A549 (cell line): ENCODE measurements around the gene DCAF6. TPM values are rescaled to one million over a fixed set of nuclear protein-coding genes. Genes with fewer than 3 reads are reported as not detected.

Experiments used
- ATAC-seq, 2 experiments: fragments of 200-7000 bp in 1 of 2; fragments of >200 bp in 1 of 2; cut with Nextera tagmentation in 1 of 2; cut with Tn5 transposase in 1 of 2; 3 replicates each; pipeline versions ENCODE4 v1.8.0 to v1.9.1; 2018 to 2020; ENCODE audit warnings: mild to moderate bottlenecking in 1 of 2, moderate library complexity in 1 of 2
- CTCF ChIA-PET: fragments of 300-600 bp; sonication (Branson Sonifier 250); formaldehyde crosslinking; extraction: SDS; loops from one replicate; lab custom pipeline; 2021; ENCODE audit warnings: antibody characterized with exemption, inconsistent platforms; lab: Yijun Ruan, JAX
- POLR2A ChIA-PET: fragments of 350-600 bp; formaldehyde crosslinking; extraction: SDS; loops from one replicate; lab custom pipeline; 2021; ENCODE audit warnings: antibody characterized with exemption, inconsistent platforms; lab: Yijun Ruan, JAX
- DNase-seq, 2 experiments: peaks; one replicate each; pipeline versions ENCODE4 v3.0.0 to v3.0.0-alpha.2; 2011 to 2016; ENCODE audit warnings: low read depth in 1 of 2, low spot score in 1 of 2
- FAIRE-seq: peaks from 2 replicates; lab custom pipeline; 2011; peaks lifted over from hg19 to GRCh38; lab: Jason Lieb, UNC
- H3K27ac ChIP-seq, 2 experiments: fragments of >200 bp; sonication (Bioruptor Twin); formaldehyde crosslinking; 3 replicates each; pipeline ENCODE4 v1.5.1; 2016 to 2017
- H3K4me1 ChIP-seq: fragments of >200 bp; sonication (Bioruptor Twin); formaldehyde crosslinking; 3 replicates; pipeline ENCODE4 v1.6.1; 2016
- H3K4me2 ChIP-seq: fragments of >200 bp; sonication (Bioruptor Twin); formaldehyde crosslinking; 3 replicates; pipeline ENCODE4 v1.6.1; 2016
- H3K4me3 ChIP-seq: fragments of >200 bp; sonication (Bioruptor Twin); formaldehyde crosslinking; 3 replicates; pipeline ENCODE4 v1.5.1; 2016
- H3K9me3 ChIP-seq: fragments of >200 bp; sonication (Bioruptor Twin); formaldehyde crosslinking; 3 replicates; pipeline ENCODE4 v1.6.1; 2016
- ATOH8 ChIP-seq: fragments of 250-450 bp; sonication (Bioruptor Pico); IDR thresholded peaks from 2 replicates; pipeline ENCODE4 v1.5.0; 2020; ENCODE audit warnings: low read depth, mild to moderate bottlenecking, moderate library complexity
- CBX2 ChIP-seq: fragments of 200-600 bp; sonication (generic); IDR thresholded peaks from 2 replicates; pipeline ENCODE4 v1.6.1; 2016; ENCODE audit warnings: low read depth, mild to moderate bottlenecking, borderline replicate concordance
- CBX8 ChIP-seq: fragments of 200-600 bp; sonication (generic); IDR thresholded peaks from 2 replicates; pipeline ENCODE4 v1.6.1; 2016
- FOSB ChIP-seq: fragments of 250-450 bp; sonication (Bioruptor Pico); IDR thresholded peaks from 2 replicates; pipeline ENCODE4 v1.5.0; 2020; ENCODE audit warnings: mild to moderate bottlenecking, moderate library complexity
- GATA3 ChIP-seq: IDR thresholded peaks from 2 replicates; pipeline ENCODE4 v1.6.1; 2012; ENCODE audit warnings: borderline replicate concordance
- HDAC2 ChIP-seq: fragments of 200-600 bp; sonication (generic); IDR thresholded peaks from 2 replicates; pipeline ENCODE4 v1.6.1; 2016
- HEYL ChIP-seq: fragments of 250-450 bp; sonication (Bioruptor Pico); IDR thresholded peaks from 2 replicates; pipeline ENCODE4 v1.8.0; 2021; ENCODE audit warnings: mild to moderate bottlenecking, moderate library complexity
- HOXA7 ChIP-seq: fragments of 250-450 bp; sonication (Bioruptor Pico); IDR thresholded peaks from 2 replicates; pipeline ENCODE4 v1.5.0; 2020; ENCODE audit warnings: mild to moderate bottlenecking, moderate library complexity
- HOXB5 ChIP-seq: fragments of 250-450 bp; sonication (Bioruptor Pico); IDR thresholded peaks from 2 replicates; pipeline ENCODE4 v1.5.0; 2020; ENCODE audit warnings: mild to moderate bottlenecking, moderate library complexity
- JUN ChIP-seq, 2 experiments: fragments of >200 bp; sonication (Bioruptor Twin); formaldehyde crosslinking; IDR thresholded peaks; 2 replicates in 1 of 2; 3 replicates in 1 of 2; pipeline ENCODE4 v1.6.1; 2016 to 2017
- JUNB ChIP-seq: fragments of >200 bp; sonication (Bioruptor Twin); formaldehyde crosslinking; IDR thresholded peaks from 2 replicates; pipeline ENCODE4 v1.6.1; 2016
- MAFK ChIP-seq: fragments of 450-650 bp; IDR thresholded peaks from 2 replicates; pipeline ENCODE4 v1.6.1; 2014; ENCODE audit not compliant: partially characterized antibody
- MAZ ChIP-seq: fragments of 150-350 bp; IDR thresholded peaks from 2 replicates; pipeline ENCODE4 v1.6.1; 2014; ENCODE audit warnings: antibody characterized with exemption, low read depth, low read length, borderline replicate concordance
- NR3C1 ChIP-seq: fragments of >200 bp; sonication (Bioruptor Twin); formaldehyde crosslinking; IDR thresholded peaks from 3 replicates; pipeline ENCODE4 v1.6.1; 2017
- PBX3 ChIP-seq: IDR thresholded peaks from 2 replicates; pipeline ENCODE4 v1.6.1; 2012
- PHF8 ChIP-seq: fragments of 200-600 bp; sonication (generic); IDR thresholded peaks from 2 replicates; pipeline ENCODE4 v1.6.1; 2016; ENCODE audit warnings: low read depth, mild to moderate bottlenecking, antibody characterized with exemption, moderate library complexity, borderline replicate concordance
- RAD21 ChIP-seq, 2 experiments: fragments of >200 bp in 1 of 2; sonication (Bioruptor Twin) in 1 of 2; formaldehyde crosslinking in 1 of 2; IDR thresholded peaks in 1 of 2; conservative IDR thresholded peaks in 1 of 2; 2 replicates in 1 of 2; 3 replicates in 1 of 2; pipeline ENCODE4 v1.6.1; 2012 to 2018; ENCODE audit warnings: inconsistent platforms in 1 of 2
- RARB ChIP-seq: fragments of 250-450 bp; sonication (Bioruptor Pico); IDR thresholded peaks from 2 replicates; pipeline ENCODE4 v1.8.0; 2021; ENCODE audit warnings: mild to moderate bottlenecking, moderate library complexity
- USF2 ChIP-seq: fragments of 450-650 bp; IDR thresholded peaks from 2 replicates; pipeline ENCODE4 v1.6.1; 2014; ENCODE audit warnings: antibody characterized with exemption
- ZFP36 ChIP-seq: fragments of 450-650 bp; IDR thresholded peaks from 2 replicates; pipeline ENCODE4 v1.6.1; 2014; ENCODE audit warnings: borderline replicate concordance; ENCODE audit not compliant: partially characterized antibody
- ZSCAN20 ChIP-seq: fragments of 250-450 bp; sonication (Bioruptor Pico); IDR thresholded peaks from 2 replicates; pipeline ENCODE4 v1.8.0; 2022; ENCODE audit warnings: mild to moderate bottlenecking, moderate library complexity
- WGBS: methylation state at CpG from one replicate; pipeline ENCODE4 v1.1.6; 2017; ENCODE audit errors: missing lambda C conversion rate; 5-methylcytosine and 5-hydroxymethylcytosine counted together
- polyA plus RNA-seq, 4 experiments: library from polyadenylated mRNA; depleted of rRNA in 3 of 4; stranded (reverse); fragments of >200 nt; fragmentation: RNase III in 1 of 4; extraction: RNeasy Plus Mini Kit Qiagen cat#74134 plus additional on column Dnase treatment in 1 of 4; gene quantifications; 2 replicates in 3 of 4; 3 replicates in 1 of 4; pipeline ENCODE4 v1.2.3, GENCODE V29; 2011 to 2017
- TF ChIP-seq, protein P1 (sequence below): fragments of >200 bp; sonication (Bioruptor Twin); formaldehyde crosslinking; IDR thresholded peaks from 2 replicates; pipeline ENCODE4 v1.6.1; 2016
- TF ChIP-seq, protein P2 (sequence below): IDR thresholded peaks from 2 replicates; pipeline ENCODE4 v1.6.1; 2012
- TF ChIP-seq, protein P3 (sequence below): fragments of 150-350 bp; IDR thresholded peaks from 2 replicates; pipeline ENCODE4 v1.6.1; 2014; ENCODE audit warnings: low read depth, mild to moderate bottlenecking, low read length

Gene DCAF6
- polyA plus RNA-seq, 2 of the 4 experiments (the other 2 are of a cell fraction), result 39.9 to 74.7 TPM

GRCh38 chr1:168045311-168045710 lies 108.8 kb downstream of the DCAF6 start (continued):
- TF ChIP-seq ZFP36 (no peak), HOXA7 (no peak), CBX2 (no peak), HOXB5 (CRISPR knock-in tag) (no peak), JUNB (no peak), RAD21 (conservative IDR thresholded peaks at IDR 0.05 in 1 of 2, IDR thresholded peaks at IDR 0.05 in 1 of 2) (no peak)
- TF ChIP-seq, protein P1, sequence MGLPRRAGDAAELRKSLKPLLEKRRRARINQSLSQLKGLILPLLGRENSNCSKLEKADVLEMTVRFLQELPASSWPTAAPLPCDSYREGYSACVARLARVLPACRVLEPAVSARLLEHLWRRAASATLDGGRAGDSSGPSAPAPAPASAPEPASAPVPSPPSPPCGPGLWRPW, result no peak
- TF ChIP-seq, protein P2, sequence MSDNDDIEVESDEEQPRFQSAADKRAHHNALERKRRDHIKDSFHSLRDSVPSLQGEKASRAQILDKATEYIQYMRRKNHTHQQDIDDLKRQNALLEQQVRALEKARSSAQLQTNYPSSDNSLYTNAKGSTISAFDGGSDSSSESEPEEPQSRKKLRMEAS, result no peak

- FAIRE-seq, result no peak
- no peak for ATAC-seq
- CTCF ChIA-PET, result interaction anchor here (1.2 kb wide), 2 partner anchors 32 to 146 kb away, joined by 3 to 4 read pairs; no protein-coding TSS in a partner anchor
- Histone ChIP-seq H3K9me3 (no peaks in the 10 kb centered on the region), H3K27ac (no peak overlapping the region), H3K4me3 (no peak overlapping the region), H3K4me2 (no peak overlapping the region), H3K4me1 (peaks cover 6% of the 10 kb centered on the region; the same call in 1 of the 3 replicates)
- POLR2A ChIA-PET, result no interaction called here
- no peak for DNase-seq
- TF ChIP-seq CBX8, result no peak
- TF ChIP-seq PHF8, result no peak
- TF ChIP-seq NR3C1, result no peak
- TF ChIP-seq FOSB (CRISPR knock-in tag), result no peak
- TF ChIP-seq CBX2, result no peak
- TF ChIP-seq ZSCAN20 (CRISPR knock-in tag), result no peak
- no peak for TF ChIP-seq MAFK
- no peak for TF ChIP-seq RARB (CRISPR knock-in tag)
- TF ChIP-seq PBX3, result no peak
- TF ChIP-seq, protein P3, sequence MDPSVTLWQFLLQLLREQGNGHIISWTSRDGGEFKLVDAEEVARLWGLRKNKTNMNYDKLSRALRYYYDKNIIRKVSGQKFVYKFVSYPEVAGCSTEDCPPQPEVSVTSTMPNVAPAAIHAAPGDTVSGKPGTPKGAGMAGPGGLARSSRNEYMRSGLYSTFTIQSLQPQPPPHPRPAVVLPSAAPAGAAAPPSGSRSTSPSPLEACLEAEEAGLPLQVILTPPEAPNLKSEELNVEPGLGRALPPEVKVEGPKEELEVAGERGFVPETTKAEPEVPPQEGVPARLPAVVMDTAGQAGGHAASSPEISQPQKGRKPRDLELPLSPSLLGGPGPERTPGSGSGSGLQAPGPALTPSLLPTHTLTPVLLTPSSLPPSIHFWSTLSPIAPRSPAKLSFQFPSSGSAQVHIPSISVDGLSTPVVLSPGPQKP, result no peak
- no peak for TF ChIP-seq USF2
- TF ChIP-seq JUNB, result no peak
- TF ChIP-seq JUN (IDR thresholded peaks at IDR 0.05), result no peak
- TF ChIP-seq ATOH8 (CRISPR knock-in tag), result no peak
- TF ChIP-seq MAZ, result no peak
- no peak for TF ChIP-seq HEYL (CRISPR knock-in tag)
- TF ChIP-seq HDAC2, result no peak
- no peak for TF ChIP-seq GATA3
- WGBS, result 95% methylated on average over 1 of the region's 1 CpG
Observed at GRCh38 chr1:168050307-168050706, 113.8 kb downstream of the DCAF6 start.
